ENCODE measurements around the gene TUBB4B. TPM values are rescaled to one million over a fixed set of nuclear protein-coding genes. Genes with fewer than 3 reads are reported as not detected.

The TUBB4B gene
- total and polyA plus RNA-seq, 11 donors: 244 to 900 (median 515) TPM

- H3K4me3 ChIP-seq: no peak overlapping the region
These were observed 29.6 kb upstream of the TUBB4B start for GRCh38 chr9:137211532-137211931.

DNA sequence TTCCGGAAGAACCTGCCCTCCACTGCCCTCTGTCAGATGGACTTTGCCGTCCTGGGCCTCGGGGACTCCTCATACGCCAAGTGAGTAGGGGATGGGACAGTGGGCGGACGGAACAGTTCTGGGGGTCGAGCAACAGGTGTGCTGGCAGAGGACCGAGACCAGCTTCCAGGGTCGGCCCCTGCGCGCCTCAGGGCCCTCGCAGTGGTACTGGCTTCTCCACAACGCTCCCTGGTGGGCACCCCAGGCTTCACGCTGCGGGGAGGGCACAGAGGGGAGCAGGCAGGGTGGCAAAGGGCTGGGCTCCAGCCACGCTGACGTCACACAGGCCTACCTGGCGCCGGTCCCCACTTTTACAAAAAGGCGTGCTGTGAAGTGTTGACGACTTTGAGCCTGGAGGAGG, 28.6 kb upstream of the TUBB4B start:
- Histone ChIP-seq H3K4me3 (no peak overlapping the region), H3K4me1 (peaks cover 0 to 10% (median 6%) of the 10 kb centered on the region in 12 donors), H3K36me3 (peaks cover 0 to 32% (median 3%) of the 10 kb centered on the region in 9 donors), H3K27ac (no peak overlapping the region), H3K27me3 (no peaks in the 10 kb centered on the region), H3K9me3 (no peaks in the 10 kb centered on the region)
- DNase-seq (no peak), ATAC-seq (no peak)
- TF ChIP-seq POLR2A (IDR thresholded peaks at IDR 0.05): no peak
- TF ChIP-seq, protein P1, sequence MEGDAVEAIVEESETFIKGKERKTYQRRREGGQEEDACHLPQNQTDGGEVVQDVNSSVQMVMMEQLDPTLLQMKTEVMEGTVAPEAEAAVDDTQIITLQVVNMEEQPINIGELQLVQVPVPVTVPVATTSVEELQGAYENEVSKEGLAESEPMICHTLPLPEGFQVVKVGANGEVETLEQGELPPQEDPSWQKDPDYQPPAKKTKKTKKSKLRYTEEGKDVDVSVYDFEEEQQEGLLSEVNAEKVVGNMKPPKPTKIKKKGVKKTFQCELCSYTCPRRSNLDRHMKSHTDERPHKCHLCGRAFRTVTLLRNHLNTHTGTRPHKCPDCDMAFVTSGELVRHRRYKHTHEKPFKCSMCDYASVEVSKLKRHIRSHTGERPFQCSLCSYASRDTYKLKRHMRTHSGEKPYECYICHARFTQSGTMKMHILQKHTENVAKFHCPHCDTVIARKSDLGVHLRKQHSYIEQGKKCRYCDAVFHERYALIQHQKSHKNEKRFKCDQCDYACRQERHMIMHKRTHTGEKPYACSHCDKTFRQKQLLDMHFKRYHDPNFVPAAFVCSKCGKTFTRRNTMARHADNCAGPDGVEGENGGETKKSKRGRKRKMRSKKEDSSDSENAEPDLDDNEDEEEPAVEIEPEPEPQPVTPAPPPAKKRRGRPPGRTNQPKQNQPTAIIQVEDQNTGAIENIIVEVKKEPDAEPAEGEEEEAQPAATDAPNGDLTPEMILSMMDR (IDR thresholded peaks at IDR 0.05): no peak
- 80 to 87% (median 81%) methylated on average over 16 to 21 of the region's 21 CpGs for WGBS, 4 donors
- intact Hi-C loops (cut with DNase I): no loop called here

More at GRCh38 chr9:137211532-137211931, 29.6 kb upstream of the TUBB4B start:
- DNase-seq (no peak), ATAC-seq (no peak)
- H3K36me3 ChIP-seq: peaks cover 0 to 32% (median 3%) of the 10 kb centered on the region in 9 donors
- H3K4me1 ChIP-seq: peaks cover 0 to 11% (median 5%) of the 10 kb centered on the region in 12 donors
- TF ChIP-seq POLR2A (IDR thresholded peaks at IDR 0.05): no peak
- TF ChIP-seq, protein P1 (IDR thresholded peaks at IDR 0.05): no peak
- no peak overlapping the region for H3K27ac ChIP-seq
- WGBS, 4 donors: 76 to 85% (median 79%) methylated on average over 13 of the region's 13 CpGs
- intact Hi-C loops (cut with DNase I): no loop called here
- H3K9me3 ChIP-seq: no peaks in the 10 kb centered on the region
- H3K27me3 ChIP-seq: no peaks in the 10 kb centered on the region

DNA sequence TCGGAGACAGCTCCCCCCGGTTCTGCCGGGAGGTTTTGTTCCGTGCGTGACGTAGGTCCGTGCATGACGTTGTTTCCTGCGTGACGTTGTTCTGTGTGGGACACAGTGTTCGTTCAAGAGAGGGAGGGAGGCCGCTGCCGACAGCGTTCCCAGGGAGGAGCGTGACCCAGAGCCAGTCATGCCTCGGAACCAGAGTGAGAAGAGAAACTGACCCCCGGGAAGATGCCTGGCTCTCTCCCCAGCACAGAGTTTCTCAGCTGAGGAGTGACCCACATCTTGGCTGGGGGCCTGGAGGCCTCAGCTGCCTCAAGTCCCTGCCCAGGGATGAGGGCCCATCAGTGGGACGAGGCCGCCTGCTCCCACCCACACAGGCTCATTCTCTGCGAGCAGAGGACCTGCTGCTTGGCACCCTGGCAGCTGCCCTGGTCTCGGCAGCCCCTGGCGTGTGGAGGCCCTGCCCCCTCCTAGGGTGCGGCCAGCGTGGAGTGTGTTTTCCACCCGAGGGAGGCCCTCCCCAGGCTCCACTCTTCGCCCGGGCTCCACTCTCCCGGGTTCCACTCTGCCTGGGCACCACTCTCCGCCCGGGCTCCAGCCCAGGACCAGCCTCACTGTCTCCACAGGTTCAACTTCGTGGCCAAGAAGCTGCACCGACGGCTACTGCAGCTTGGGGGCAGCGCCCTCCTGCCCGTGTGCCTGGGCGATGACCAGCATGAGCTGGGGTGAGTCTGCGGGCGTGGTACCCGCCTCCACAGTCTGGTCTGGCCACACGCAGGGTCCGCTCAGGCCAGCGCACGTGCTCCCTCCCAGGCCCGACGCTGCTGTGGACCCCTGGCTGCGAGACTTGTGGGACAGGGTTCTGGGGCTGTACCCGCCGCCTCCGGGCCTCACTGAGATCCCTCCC, 27.7 kb upstream of the TUBB4B start:
- Histone ChIP-seq H3K27ac (no peak overlapping the region), H3K27me3 (no peaks in the 10 kb centered on the region), H3K36me3 (peaks cover 0 to 32% (median 2%) of the 10 kb centered on the region in 9 donors), H3K4me1 (peaks cover 2 to 19% (median 15%) of the 10 kb centered on the region in 12 donors), H3K4me3 (no peak overlapping the region), H3K9me3 (no peaks in the 10 kb centered on the region)
- no peak for DNase-seq
- WGBS, 4 donors: 88 to 92% (median 91%) methylated on average over 44 to 49 of the region's 49 CpGs
- intact Hi-C loops (cut with DNase I): no loop called here
- ATAC-seq: no peak
- TF ChIP-seq POLR2A (IDR thresholded peaks at IDR 0.05): no peak
- TF ChIP-seq, protein P1 (IDR thresholded peaks at IDR 0.05): no peak

DNA sequence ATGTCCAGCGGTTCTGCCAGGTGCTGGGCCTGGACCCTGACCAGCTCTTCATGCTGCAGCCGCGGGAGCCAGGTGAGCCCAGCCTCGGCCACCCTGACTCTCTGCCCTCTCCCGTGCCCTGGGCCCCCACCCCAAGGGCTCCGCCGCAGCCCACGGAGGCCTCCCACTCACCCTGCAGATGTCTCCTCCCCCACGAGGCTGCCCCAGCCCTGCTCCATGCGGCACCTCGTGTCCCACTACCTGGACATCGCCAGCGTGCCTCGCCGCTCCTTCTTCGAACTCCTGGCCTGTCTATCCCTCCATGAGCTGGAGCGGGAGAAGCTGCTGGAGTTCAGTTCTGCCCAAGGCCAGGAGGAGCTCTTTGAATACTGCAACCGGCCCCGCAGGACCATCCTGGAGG, 26.5 kb upstream of the TUBB4B start:
- WGBS, 4 donors: 93 to 95% (median 94%) methylated on average over 16 to 19 of the region's 19 CpGs
- no peak for DNase-seq
- TF ChIP-seq POLR2A (IDR thresholded peaks at IDR 0.05): no peak
- TF ChIP-seq, protein P1 (IDR thresholded peaks at IDR 0.05): no peak
- Histone ChIP-seq H3K27me3 (no peaks in the 10 kb centered on the region), H3K4me1 (peaks cover 2 to 26% (median 21%) of the 10 kb centered on the region in 12 donors), H3K4me3 (no peak overlapping the region), H3K27ac (no peak overlapping the region), H3K9me3 (no peaks in the 10 kb centered on the region), H3K36me3 (peaks cover 0 to 25% (median 0%) of the 10 kb centered on the region in 9 donors)
- ATAC-seq: no peak
- intact Hi-C loops (cut with DNase I): no loop called here

Data from heart left ventricle (tissue), 16 donors.